Measurements from ENCODE around the gene RFWD3. TPM values are rescaled to one million over a fixed set of nuclear protein-coding genes. Genes with fewer than 3 reads are reported as not detected.
"Not testable (repeated sequence)": the region's sequence is repeated elsewhere in the genome, so short reads cannot be mapped to it uniquely, and the experiment has no call there.

The RFWD3 gene
- total RNA-seq, 8 experiments from 2014 or later = 9.1 to 46.0 (median 12.6) TPM

DNA sequence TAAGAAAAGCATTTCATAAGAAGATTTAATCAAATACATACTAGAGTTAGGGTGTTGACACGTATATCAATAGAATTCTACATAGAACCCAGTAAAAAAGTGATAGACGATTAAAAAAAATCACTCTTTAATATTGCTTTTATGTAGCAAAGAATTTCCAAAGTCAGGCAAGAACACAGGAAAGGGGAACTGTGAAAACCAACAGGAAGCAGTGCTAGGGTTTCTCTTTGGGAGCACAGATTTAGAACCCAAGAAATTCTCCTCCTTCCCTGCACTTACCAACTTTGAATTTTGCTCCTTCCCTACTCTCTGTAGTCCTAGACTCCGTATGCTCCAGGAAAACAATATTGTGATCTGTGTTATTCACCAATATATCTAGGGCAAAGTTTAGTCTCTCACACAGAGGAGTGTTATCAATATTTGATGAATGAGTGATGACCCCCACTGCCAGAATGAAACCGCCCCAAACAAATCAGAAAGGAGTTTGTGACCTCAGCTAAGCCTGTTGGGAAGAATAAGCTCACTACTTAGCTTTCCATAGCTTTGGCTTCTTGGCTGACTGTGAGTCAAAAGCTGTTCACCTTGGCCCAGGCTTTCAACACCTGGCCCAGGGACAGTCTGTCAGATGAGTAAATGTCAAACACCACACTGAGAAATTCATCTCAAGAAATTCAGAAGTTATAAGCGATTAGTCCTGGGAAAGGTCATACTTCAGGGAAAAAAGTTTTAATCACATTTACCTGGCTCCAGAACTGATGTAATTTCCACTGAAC lies 8.6 kb downstream of the RFWD3 start:
- WGBS, 10 experiments = 63 to 100% (median 75%) methylated on average over 2 to 5 of the region's 5 CpGs; no CpG with 5 or more reads in 1 of the 10 experiments
- Histone ChIP-seq H3K4me3 (no peak overlapping the region), H3K4me1 (replicated peaks in 1 of 2) (peaks cover 0 to 4% of the 10 kb centered on the region in 2 donors), H3K27ac (no peak overlapping the region)
- in situ Hi-C loops (cut with MboI; ENCODE audit: low pct_unique_long_range_greater_than_20kb in 2 of 9, low sequenced_read_pairs in 9 of 9, unreplicated experiment in 9 of 9) = no loop called here
- ATAC-seq (replicated peaks in 6 of 8) = no peak

DNA sequence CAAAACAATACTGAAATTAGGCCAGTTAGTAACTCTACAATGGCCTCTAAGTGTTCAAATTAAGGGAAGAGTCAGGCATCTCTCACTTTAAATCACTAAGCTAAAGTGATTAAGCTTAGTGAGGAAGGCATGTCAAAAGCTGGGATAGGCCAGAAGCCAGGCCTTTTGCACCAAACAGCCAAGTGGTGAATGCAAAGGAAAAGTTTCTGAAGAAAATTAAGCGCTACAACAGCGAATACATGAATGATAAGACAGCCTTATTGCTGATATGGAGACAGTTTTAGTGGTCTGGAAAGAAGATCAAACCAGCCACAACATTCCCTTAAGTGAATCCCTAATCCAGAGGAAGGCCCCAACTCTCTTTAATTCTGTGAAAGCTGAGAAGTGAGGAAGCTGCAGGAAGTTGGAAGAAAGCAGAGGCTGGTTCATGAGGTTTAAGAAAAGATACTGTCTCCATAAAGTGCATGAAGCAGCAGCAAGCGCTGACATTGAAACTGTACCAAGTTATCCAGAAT lies 12.1 kb downstream of the RFWD3 start:
- Histone ChIP-seq H3K27ac (no peak overlapping the region), H3K4me1 (replicated peaks in 1 of 2) (no peaks in the 10 kb centered on the region), H3K4me3 (no peak overlapping the region)
- 80 to 100% (median 96%) methylated on average over 1 to 3 of the region's 3 CpGs; no CpG with 5 or more reads in 1 of the 10 experiments for WGBS, 10 experiments
- ATAC-seq (replicated peaks in 6 of 8) = no peak
- in situ Hi-C loops (cut with MboI; ENCODE audit: low pct_unique_long_range_greater_than_20kb in 2 of 9, low sequenced_read_pairs in 9 of 9, unreplicated experiment in 9 of 9) = no loop called here

DNA sequence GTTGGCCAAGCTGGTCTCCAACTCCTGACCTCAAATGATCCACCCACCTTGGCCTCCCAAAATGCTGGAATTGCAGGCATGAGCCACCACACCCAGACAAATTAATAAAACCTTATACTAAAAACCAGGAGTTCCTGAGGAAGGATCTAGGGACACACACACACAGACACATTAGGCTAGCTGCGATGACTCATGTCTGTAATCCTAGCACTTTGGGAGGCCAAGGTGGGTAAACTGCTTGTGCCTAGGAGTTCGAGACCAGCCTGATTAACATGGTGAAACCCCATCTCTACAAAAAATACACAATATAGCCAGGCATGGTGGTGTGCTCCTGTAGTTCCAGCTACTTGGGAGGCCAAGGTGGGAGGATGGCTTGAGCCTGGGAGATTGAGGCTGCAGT lies 13.8 kb downstream of the RFWD3 start:
- 100% methylated on average over 1 to 2 of the region's 2 CpGs; no CpG with 5 or more reads in 6 of the 10 experiments for WGBS, 10 experiments
- in situ Hi-C loops (cut with MboI; ENCODE audit: low pct_unique_long_range_greater_than_20kb in 2 of 9, low sequenced_read_pairs in 9 of 9, unreplicated experiment in 9 of 9); H3K4me3 ChIP-seq; H3K27ac ChIP-seq; H3K4me1 ChIP-seq (replicated peaks in 1 of 2): not testable (repeated sequence)
- peak in 1 of 8 experiments; percentile 18 for ATAC-seq (replicated peaks in 6 of 8)

DNA sequence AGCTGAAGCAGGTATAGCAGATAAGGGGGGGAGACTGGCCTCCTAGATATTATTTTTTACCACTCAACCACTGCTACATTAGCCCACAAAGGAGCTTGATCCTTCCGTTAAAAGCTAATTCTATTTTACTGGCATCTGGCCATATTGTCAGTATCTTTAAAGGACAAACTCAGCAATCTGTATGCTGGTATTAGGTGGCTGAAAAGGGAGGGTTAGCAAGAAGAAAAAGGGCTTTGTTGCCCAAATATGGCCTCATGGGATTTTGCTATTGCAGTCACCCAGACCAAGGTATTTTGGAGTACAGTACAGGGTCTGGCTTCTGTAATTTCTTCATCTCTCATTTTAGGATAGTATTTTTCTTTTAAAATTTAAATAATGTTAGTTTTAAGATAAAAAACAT lies 14.4 kb downstream of the RFWD3 start:
- in situ Hi-C loops (cut with MboI; ENCODE audit: low pct_unique_long_range_greater_than_20kb in 2 of 9, low sequenced_read_pairs in 9 of 9, unreplicated experiment in 9 of 9) = no loop called here
- Histone ChIP-seq H3K4me1 (replicated peaks in 1 of 2) (no peaks in the 10 kb centered on the region), H3K27ac (no peak overlapping the region), H3K4me3 (no peak overlapping the region)
- ATAC-seq (replicated peaks in 6 of 8) = no peak
- 57 to 100% (median 64%) methylated on average over 1 of the region's 1 CpG; no CpG with 5 or more reads in 5 of the 10 experiments for WGBS, 10 experiments

DNA sequence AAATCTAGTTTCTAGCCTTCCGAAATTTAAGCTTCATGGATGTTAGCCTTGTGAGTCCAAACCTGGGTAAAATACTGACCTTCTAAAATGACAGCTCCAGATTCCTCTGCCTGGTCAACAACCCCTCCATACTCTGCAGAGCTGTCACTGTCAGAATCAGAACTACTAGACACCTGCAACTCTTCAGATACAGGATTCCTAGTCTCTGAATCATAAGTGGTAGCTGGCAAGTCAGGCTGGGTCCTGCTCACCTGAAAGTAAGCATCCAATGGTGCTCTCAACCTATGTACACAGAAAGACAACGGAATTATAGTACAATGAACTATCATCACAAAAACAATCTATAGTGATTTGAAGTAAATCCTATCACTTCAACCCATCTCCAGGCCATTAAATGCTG lies 14.8 kb downstream of the RFWD3 start:
- H3K27ac ChIP-seq = no peak overlapping the region
- in situ Hi-C loops (cut with MboI; ENCODE audit: low pct_unique_long_range_greater_than_20kb in 2 of 9, low sequenced_read_pairs in 9 of 9, unreplicated experiment in 9 of 9) = no loop called here
- no peaks in the 10 kb centered on the region for H3K4me1 ChIP-seq (replicated peaks in 1 of 2)
- 83 to 100% (median 100%) methylated on average over 1 of the region's 2 CpGs; no CpG with 5 or more reads in 2 of the 10 experiments for WGBS, 10 experiments
- no peak overlapping the region for H3K4me3 ChIP-seq
- no peak for ATAC-seq (replicated peaks in 6 of 8)

DNA sequence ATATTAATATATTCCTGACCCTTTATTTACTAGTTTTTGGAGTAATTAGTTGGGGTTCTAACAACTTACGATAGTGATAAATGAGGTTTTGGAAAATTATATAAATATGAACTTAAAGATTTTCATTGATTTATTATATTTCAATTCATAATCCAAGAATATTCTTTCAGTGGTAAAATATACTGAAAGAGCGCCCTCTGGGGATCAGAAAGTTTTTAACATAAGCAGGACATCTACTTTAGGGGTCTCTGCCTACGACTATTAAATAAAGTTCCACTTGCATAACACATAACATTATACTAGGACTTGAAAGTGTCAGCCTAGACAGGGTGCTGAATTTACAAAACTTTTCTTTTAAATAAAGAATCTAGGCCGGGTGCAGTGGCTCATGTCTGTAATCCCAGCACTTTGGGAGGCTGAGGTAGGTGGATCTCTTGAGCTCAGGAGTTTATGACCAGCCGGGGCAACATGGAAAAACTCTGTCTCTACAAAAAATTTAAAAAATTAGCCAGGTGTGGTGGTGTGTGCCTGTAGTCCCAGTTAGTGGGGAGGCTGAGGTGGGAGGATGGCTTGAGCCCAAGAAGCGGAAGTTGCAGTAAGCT lies 15.6 kb downstream of the RFWD3 start:
- in situ Hi-C loops (cut with MboI; ENCODE audit: low pct_unique_long_range_greater_than_20kb in 2 of 9, low sequenced_read_pairs in 9 of 9, unreplicated experiment in 9 of 9) = no loop called here
- no peak overlapping the region for H3K27ac ChIP-seq
- no peak for ATAC-seq (replicated peaks in 6 of 8)
- H3K4me1 ChIP-seq (replicated peaks in 1 of 2) = no peaks in the 10 kb centered on the region
- WGBS, 10 experiments = 67 to 100% (median 81%) methylated on average over 1 to 6 of the region's 6 CpGs
- H3K4me3 ChIP-seq = no peak overlapping the region

DNA sequence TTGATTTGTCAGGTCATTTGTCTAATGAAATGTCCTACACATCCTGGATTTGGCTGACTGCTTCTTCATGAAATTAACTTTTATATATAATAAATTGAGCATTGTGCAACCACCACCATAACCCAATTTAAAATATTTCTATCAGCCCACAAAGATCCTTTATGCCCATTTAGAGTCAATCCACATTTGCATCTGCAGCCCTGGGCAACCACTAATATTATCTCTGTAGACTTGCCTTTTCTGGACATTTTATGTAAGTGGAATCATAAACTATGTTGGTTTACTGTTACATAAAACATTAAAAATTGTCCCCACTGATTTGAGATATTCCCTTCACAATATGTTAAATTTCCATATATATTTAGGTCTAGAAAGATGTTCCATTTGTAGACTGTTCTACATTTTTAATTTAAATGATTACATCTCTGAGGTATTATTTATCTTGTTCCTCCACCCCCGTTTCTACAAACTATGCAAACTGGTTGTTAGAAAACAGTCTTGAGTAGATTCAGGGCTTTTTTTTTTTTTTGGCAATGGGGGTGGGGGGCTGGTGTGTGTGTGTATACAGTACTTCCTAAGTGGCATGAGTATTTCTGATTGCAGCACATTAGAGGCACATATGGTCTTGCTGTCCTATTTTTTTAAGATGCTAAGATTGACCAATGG lies 16.7 kb downstream of the RFWD3 start:
- Histone ChIP-seq H3K4me1 (replicated peaks in 1 of 2) (no peaks in the 10 kb centered on the region), H3K27ac (no peak overlapping the region), H3K4me3 (no peak overlapping the region)
- WGBS, 10 experiments = 20 to 100% (median 80%) methylated on average over 1 of the region's 1 CpG; no CpG with 5 or more reads in 3 of the 10 experiments
- ATAC-seq (replicated peaks in 6 of 8) = peak in 3 of 8 experiments; percentile 52 to 90 (median 54)
- in situ Hi-C loops (cut with MboI; ENCODE audit: low pct_unique_long_range_greater_than_20kb in 2 of 9, low sequenced_read_pairs in 9 of 9, unreplicated experiment in 9 of 9) = loop anchor here in 1 of 9 experiments (25.0 kb wide), 1 partner anchor 338 kb away; no protein-coding TSS in a partner anchor

DNA sequence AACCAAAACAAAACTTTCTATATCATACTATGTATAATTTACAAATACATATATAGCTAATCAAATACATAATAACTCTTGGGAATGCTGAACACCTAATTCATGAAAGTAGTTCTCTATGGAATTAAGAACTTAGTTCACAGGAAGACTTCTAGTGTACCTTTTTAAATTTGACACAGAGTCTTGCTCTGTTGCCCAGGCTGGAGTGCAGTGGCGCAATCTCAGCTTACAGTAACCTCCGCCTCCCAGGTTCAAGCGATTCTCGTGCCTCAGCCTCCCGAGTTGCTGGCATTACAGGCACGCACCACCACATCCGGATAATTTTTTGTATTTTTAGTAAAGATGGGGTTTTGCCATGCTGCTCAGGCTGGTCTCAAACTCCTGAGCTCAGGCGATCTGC lies 24.7 kb downstream of the RFWD3 start:
- in situ Hi-C loops (cut with MboI; ENCODE audit: low pct_unique_long_range_greater_than_20kb in 2 of 9, low sequenced_read_pairs in 9 of 9, unreplicated experiment in 9 of 9) = loop anchor here in 1 of 9 experiments (25.0 kb wide), 1 partner anchor 330 kb away; no protein-coding TSS in a partner anchor
- 91 to 100% (median 97%) methylated on average over 3 to 8 of the region's 8 CpGs; no CpG with 5 or more reads in 1 of the 10 experiments for WGBS, 10 experiments
- no peak overlapping the region for H3K4me3 ChIP-seq
- no peak overlapping the region for H3K27ac ChIP-seq
- no peak for ATAC-seq (replicated peaks in 6 of 8)
- H3K4me1 ChIP-seq (replicated peaks in 1 of 2) = no peaks in the 10 kb centered on the region

DNA sequence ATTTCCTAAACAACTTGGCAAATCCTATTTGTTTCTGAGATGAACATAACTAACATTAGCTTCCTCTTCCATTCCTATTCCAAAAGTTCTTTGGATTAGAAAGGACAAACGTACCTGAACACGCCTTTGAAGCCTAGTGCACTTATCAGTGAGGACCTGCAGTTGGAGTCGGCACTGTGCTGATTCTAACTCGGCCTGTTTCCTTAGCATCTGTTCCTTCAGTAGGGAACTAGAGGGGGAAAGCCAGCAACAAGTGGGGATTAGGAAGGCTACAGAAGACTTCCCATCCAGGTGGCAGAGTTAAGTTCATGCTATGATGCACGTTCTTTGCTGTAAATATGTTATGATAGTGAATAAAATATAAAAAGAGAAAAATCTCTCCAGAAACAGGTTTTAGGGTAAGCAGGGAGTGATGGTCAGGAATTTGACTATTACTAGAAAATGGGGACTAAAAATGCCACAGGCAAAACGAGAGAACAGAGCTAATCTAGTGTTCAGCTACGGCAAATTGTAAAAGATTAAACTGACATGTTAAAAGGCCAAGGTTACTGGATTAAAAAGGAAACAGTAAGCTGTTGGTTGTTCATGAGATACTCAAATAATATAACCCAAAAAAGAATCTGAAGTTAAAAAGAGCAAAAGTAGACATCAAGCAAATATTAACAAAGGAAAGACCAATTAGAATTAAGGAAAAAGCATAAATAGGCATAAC lies 28.8 kb downstream of the RFWD3 start:
- no peak overlapping the region for H3K4me3 ChIP-seq
- H3K27ac ChIP-seq = no peak overlapping the region
- no peak for ATAC-seq (replicated peaks in 6 of 8)
- in situ Hi-C loops (cut with MboI; ENCODE audit: low pct_unique_long_range_greater_than_20kb in 2 of 9, low sequenced_read_pairs in 9 of 9, unreplicated experiment in 9 of 9) = loop anchor here in 1 of 9 experiments (25.0 kb wide), 1 partner anchor 326 kb away; no protein-coding TSS in a partner anchor
- H3K4me1 ChIP-seq (replicated peaks in 1 of 2) = no peaks in the 10 kb centered on the region
- WGBS, 10 experiments = 73 to 96% (median 86%) methylated on average over 1 to 7 of the region's 7 CpGs

DNA sequence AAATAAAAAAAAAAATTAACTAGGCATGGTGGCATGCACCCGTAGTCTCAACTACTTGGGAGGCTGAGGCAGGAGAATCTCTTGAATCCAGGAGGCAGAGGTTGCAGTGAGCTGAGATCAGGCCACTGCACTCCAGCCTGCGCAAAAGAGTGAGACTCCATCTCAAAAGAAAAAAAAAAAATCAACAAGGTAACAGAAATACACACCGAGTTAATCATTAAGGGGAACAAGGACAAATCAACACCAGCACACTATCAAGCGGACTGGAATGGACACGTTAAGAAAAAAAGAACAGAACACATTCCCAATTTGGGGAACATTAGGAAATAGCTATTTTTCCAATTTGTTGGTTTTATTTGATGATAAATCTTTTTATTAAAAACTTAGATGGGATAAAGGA lies 31.4 kb downstream of the RFWD3 start:
- Histone ChIP-seq H3K27ac (no peak overlapping the region), H3K4me1 (replicated peaks in 1 of 2) (no peaks in the 10 kb centered on the region), H3K4me3 (no peak overlapping the region)
- in situ Hi-C loops (cut with MboI; ENCODE audit: low pct_unique_long_range_greater_than_20kb in 2 of 9, low sequenced_read_pairs in 9 of 9, unreplicated experiment in 9 of 9) = loop anchor here in 1 of 9 experiments (25.0 kb wide), 1 partner anchor 323 kb away; no protein-coding TSS in a partner anchor
- 71 to 100% (median 90%) methylated on average over 2 to 5 of the region's 5 CpGs for WGBS, 10 experiments
- no peak for ATAC-seq (replicated peaks in 6 of 8)

DNA sequence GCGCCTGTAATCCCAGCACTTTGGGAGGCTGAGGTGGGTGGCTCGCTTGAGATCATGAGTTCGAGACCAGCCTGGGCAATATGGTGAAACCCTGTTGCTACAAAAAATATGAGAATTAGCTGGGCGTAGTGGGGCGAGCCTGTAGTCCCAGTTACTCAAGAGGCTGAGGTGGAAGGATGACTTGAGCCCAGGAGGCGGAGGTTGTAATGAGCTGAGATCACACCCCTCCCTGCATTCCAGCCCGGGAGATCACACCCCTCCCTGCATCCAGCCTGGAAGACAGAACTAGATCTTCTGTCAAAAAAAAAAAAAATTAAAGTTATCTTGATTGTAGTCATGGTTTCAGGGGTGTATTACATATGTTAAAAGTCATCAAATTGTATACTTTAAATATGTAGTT lies 33.0 kb downstream of the RFWD3 start:
- no peak overlapping the region for H3K27ac ChIP-seq
- in situ Hi-C loops (cut with MboI; ENCODE audit: low pct_unique_long_range_greater_than_20kb in 2 of 9, low sequenced_read_pairs in 9 of 9, unreplicated experiment in 9 of 9) = loop anchor here in 1 of 9 experiments (25.0 kb wide), 1 partner anchor 321 kb away; no protein-coding TSS in a partner anchor
- 78 to 100% (median 91%) methylated on average over 1 to 5 of the region's 7 CpGs; no CpG with 5 or more reads in 3 of the 10 experiments for WGBS, 10 experiments
- H3K4me1 ChIP-seq (replicated peaks in 1 of 2) = no peaks in the 10 kb centered on the region
- ATAC-seq (replicated peaks in 6 of 8) = peak in 2 of 8 experiments; percentile 92 to 100
- no peak overlapping the region for H3K4me3 ChIP-seq

DNA sequence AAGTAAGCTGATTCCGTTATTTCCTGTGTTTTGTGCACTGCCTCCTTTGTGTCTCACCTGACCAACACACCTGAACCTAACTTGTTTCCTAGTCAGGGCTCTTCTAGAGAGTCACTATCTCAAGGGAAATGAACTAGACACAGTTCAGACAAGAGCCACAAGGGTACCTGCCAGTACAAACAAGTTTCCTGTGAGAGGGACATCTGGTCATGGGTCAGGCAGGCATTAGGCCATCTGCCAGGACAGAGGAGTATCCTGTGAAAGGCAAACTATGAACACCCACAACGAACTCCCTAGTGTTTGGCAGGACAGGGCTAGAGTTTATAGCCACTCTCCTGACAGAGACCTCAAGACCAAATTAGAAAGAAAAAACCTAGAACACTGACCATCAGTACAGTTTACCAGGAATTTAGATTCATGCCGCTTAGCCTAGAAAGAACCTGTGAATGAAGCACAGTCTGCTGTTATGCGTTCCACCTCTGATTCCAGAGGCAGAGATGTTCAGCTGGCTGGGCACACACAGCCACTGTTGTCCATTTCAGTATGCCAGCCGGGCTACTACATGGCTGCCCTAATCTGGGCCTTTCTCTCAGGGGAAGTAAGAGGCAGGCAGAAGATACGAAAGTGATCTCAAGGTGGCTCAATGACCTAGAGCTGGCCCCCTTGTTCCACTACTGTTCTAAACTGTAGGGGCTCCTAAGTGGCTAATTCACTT lies 39.0 kb downstream of the RFWD3 start:
- Histone ChIP-seq H3K27ac (no peak overlapping the region), H3K4me1 (replicated peaks in 1 of 2) (no peaks in the 10 kb centered on the region), H3K4me3 (no peak overlapping the region)
- in situ Hi-C loops (cut with MboI; ENCODE audit: low pct_unique_long_range_greater_than_20kb in 2 of 9, low sequenced_read_pairs in 9 of 9, unreplicated experiment in 9 of 9) = loop anchor here in 1 of 9 experiments (25.0 kb wide), 1 partner anchor 315 kb away; no protein-coding TSS in a partner anchor
- WGBS, 10 experiments = 47 to 100% (median 94%) methylated on average over 1 to 4 of the region's 6 CpGs; no CpG with 5 or more reads in 5 of the 10 experiments
- peak in 1 of 8 experiments; percentile 72 for ATAC-seq (replicated peaks in 6 of 8)
